Choroid plexus epithelial cell (primary cell): ENCODE data around the gene SIX4.
A peak's percentile ranks its signal among the peaks of the same experiment; 100 is the strongest.

Source experiments
- DNase-seq: peaks from one replicate; pipeline ENCODE4 v3.0.0-alpha.2; 2010; ENCODE audit warnings: low read depth
- H3K4me3 ChIP-seq: 2 replicates; pipeline ENCODE4 v1.5.1; 2011; ENCODE audit warnings: low read depth, mild to moderate bottlenecking, control low read depth, low read length, moderate library complexity
- CTCF ChIP-seq: conservative IDR thresholded peaks from 2 replicates; pipeline ENCODE4 v1.5.1; 2011; ENCODE audit warnings: low read depth, mild to moderate bottlenecking, control low read depth, inconsistent platforms, low read length, moderate library complexity

SIX4 gene

DNA sequence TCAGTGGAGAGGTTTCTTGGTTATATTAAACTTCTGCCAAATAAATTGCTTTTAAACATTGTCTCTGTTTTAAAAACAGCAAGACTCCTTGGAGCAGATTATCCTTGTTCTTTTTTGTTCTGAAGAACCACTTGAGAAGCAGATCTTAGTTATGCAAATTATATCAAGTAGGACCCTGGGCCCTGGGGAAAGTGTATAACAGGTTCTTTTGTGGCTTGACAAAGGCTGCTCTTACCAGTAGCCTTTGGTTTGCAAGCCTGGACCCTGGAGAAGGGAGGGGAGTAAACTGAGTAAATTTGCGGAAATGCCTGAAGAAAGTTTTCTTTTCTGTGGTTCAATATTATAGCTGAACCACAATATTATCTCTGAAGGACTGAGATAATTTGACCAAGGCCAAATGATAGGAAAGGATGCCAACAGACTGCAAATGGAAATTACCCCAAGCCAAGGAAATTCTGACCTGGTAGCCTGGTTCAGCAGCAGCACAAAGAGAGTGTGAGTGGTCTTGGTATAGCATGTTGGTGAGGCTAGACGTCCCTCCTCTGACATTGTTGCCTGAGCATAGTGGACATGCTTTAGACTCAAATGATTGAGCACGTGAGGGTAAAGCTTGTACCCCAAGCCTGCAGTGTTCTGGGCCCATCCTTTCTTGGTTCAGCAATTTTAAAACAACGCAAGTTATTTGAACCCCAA lies 44.4 kb downstream of the SIX4 start:
- TF ChIP-seq CTCF = no peak
- DNase-seq = no peak
- H3K4me3 ChIP-seq = no peak overlapping the region

DNA sequence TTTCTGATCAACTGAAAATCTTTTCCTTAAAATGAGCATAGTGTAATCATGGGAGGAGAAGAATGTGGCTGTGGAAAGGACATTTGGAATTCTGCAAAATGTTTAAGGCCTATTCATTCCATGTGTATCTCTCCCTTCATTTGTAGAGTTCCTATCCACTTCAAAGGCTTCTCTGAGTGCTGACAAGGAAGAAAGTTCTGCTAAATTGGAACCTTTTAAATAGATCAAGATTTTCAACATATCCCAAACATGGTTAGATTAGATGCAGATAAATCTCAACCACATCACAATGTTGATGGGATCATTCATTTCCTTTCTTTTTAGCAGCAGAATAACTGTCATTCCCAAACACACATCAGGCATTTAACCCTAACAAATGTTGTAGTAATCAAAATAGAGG lies 46.5 kb downstream of the SIX4 start:
- no peak for TF ChIP-seq CTCF
- no peak for DNase-seq
- H3K4me3 ChIP-seq = no peak overlapping the region

- DNase-seq = peak; percentile 94
- no peak overlapping the region for H3K4me3 ChIP-seq
- no peak for TF ChIP-seq CTCF
Observed at GRCh38 chr14:60670989-60671388, 53.2 kb downstream of the SIX4 start.

DNA sequence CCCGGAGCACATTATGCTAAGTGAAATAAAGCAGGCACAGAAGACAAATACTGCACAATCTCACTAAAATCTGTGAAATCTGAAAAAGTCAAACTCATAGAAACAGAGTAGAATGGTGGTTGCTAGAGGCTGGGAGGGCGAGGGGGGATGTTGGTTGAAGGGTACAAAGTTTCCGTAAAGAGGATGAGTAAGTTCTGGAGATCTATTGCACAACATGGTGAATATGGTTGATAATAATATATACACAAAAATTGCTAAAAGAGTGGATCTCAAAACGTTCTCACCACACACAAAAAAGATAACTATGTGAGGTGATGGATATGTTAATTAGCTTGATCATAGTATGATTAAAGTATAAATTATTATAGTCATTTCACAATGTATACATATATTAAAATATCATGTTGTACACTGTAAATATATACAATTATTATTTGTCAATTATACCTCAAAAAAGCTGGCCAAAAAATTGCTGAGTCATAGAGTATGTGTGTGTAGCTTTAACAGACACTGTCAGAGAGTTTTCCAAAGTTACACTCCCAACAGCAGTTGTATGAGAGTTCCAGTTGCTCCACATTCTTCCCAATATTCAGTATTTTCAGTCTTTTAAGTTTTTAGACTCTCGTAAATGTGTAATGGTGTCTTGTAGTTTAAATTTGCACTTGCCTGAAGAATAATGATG lies 55.6 kb downstream of the SIX4 start:
- TF ChIP-seq CTCF = no peak
- DNase-seq = no peak
- no peak overlapping the region for H3K4me3 ChIP-seq

DNA sequence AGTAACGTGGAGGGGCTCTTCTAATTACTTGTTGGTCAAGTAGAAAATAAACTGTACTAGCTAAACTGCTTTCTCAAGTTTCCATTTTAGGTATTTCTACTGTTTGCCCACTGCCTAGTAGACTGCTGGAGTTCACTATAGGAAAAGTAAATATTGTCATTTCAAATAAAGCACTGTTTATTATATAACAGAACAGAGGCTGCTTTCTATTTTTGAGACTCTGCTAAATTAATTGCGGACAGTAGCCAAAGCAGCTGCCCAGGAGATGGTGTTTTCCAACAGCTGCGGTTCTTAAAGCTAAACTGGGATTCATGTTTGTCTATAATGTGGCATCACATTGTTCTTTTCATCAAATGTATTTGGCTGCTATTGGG lies 59.0 kb downstream of the SIX4 start:
- no peak for DNase-seq
- no peak overlapping the region for H3K4me3 ChIP-seq
- TF ChIP-seq CTCF = no peak

GRCh38 chr14:60662982-60663381 lies 61.2 kb downstream of the SIX4 start:
- DNase-seq = no peak
- no peak for TF ChIP-seq CTCF
- H3K4me3 ChIP-seq = no peak overlapping the region

GRCh38 chr14:60661721-60662120 lies 62.4 kb downstream of the SIX4 start:
- DNase-seq = no peak
- H3K4me3 ChIP-seq = no peak overlapping the region
- no peak for TF ChIP-seq CTCF
